NCI-H2081 treated with DMSO at 0.1 percent for 48 hours (cell line): ENCODE measurements around the gene ACAP2.

Experiments
- DNase-seq: peaks from one replicate; lab custom pipeline; 2025; lab: John Stamatoyannopoulos, UW

The ACAP2 gene

GRCh38 chr3:195286115-195286872, 156.5 kb downstream of the ACAP2 start:
- DNase-seq: no peak

DNA sequence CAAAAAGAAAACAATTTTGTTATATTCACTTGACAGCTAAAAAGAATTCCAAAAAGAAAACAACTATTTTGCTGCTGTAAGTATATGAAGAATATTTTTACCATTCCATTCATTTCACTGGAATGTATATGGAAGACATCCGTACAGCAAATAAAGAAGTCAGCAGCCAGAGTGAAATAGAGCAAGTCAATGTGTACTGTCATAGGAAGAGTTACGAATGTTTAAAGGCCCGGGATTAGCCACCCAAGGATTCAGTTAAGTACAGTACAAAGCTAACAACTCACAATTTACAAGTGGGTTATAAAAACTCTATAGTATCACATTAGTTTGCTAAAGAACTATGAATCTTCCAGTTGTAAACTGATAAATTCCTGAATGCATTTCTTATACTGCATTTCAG, 157.4 kb downstream of the ACAP2 start:
- DNase-seq: no peak

DNA sequence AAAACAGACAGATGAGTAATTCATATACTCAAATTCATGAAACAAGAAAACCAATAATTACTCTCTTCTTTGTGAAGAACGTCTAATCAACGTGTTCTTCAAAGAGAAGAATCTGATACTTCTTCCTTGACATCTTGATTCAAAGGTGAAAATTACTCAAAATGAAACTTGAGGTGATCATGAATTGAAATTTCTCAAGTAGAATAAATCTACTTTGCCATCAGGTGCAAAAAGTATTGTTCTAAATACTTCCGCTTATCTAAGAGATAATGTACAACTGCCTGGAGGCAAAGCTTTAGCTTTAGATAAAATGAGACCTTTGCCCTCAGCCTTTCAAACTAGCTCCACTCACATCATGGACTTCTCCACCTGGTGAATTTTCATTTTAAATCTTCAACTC, 158.0 kb downstream of the ACAP2 start:
- no peak for DNase-seq

- DNase-seq: no peak
Measured at GRCh38 chr3:195282961-195283360, 159.9 kb downstream of the ACAP2 start.

GRCh38 chr3:195274259-195274966, 168.4 kb downstream of the ACAP2 start:
- DNase-seq: no peak

DNA sequence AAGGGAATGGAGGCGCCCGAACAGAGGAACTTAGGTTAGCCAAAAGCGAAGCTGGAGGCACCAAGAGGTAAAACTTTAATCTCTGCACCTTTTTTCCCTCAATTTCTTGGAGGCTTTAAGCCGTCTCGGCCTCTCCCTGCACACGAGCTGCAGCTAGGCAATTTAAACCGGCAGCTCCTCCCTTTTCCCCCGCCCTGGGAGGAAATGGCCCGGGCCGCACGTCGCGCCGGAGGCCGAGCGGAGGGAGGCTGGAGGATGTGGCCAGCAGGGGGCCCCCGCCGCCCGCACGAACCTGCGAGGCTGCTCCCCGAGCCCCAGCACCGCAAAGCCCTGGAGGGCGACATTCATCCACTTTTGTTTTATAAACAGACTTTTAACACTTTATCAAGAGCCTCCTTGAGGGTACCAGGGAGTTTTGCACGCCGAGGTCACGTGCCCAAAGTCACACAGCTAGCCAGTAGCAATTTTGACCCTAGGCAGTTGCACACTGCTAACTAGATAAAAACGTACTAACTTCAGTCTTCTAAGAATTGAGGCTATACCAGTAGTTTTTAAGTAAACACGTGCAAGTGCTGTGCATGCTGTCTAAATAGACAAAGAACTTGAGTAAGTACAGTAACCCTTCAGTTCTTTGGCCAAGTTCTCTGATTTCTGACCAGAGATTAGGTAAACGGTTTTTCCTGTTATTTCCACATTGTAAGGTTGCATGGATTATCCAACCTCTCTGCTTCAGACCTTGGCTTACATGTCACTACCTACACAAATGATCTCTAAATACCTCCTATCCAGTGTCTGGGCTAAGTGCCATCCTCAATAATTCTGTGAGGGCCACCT, 171.2 kb downstream of the ACAP2 start:
- DNase-seq: peak; percentile 71

- DNase-seq: peak; percentile 71
Measured at GRCh38 chr3:195270817-195271409, 171.9 kb downstream of the ACAP2 start, which contains the start of gene XXYLT1. XXYLT1 (minus strand) TSS chr3:195271159; CDS start chr3:195271058, 101 bp downstream.

DNA sequence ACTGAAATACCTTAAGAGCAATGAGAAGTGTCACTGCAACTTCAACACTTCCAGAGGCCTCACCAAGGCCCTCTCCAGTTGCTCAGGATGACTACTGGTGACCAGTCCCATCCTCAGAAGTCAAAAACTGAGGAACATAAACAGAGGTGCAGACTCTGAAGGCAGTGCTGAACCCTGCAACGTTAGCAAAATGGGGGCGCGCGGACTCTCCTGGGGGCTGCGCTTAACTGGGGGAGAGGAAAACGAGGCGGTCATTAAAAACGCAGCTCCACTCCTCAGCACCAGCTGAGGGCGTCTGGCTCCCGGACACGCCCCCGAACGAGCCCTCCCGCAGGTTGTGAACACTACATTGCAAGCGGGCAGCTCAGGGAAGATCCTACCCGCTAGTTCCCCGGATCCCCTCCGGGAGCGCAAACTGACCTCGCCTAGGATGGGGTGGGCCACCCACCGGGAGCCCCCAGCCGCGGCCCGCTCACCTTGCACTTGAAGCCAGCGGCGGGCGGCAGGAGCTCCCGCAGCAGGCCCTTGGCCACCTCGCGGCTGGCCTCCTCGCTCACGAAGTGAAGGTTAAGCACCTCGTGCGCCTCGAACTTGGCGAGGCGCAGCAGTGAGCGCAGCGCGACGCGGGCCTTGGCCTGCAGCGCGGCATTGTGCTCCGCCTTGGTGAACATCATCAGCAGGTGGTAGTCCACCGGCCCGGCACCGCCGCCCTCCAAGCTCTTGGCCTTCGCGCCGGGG, 172.6 kb downstream of the ACAP2 start:
- no peak for DNase-seq

- DNase-seq: no peak
Measured at GRCh38 chr3:195269375-195270078, 173.3 kb downstream of the ACAP2 start.

GRCh38 chr3:195268576-195269309, 174.1 kb downstream of the ACAP2 start:
- DNase-seq: no peak

DNA sequence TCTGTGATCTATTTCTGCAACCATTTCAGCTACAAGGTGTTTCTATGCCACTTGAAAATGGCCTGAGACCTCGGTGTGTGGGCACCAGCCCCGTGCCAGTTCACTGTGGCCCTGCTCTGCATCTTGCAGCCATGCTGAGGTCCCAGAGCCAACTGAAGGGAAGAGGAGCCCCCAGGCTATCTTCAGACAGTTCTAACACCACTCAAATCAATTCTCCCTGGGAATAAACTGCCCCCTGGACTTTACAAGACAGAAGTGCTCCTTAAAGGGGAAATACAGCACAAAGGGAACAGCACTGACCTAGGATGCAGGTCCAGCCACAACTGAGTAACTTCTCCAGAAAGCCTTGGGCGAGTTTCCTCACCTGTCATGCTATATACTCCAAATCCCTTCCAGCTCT, 175.7 kb downstream of the ACAP2 start:
- no peak for DNase-seq

DNA sequence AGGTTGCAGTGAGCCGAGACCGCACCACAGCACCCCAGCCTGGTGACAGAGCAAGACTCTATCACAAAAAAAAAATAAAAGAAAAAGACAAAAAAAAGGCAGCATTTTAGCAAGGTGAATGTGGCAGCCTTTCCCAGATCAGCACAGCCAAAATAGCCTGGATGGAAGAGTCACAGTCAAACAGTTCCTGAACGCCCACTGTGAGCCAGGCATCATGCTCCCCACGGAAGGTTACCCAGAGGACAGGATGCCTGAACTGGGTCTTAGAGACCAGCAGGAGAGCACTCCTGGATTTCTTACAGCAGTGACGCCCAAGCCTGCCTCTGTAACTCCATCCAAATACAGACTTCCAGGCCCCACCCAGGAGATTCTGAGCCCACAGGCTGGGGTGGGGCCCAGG, 176.4 kb downstream of the ACAP2 start:
- DNase-seq: no peak

GRCh38 chr3:195265363-195265976, 177.3 kb downstream of the ACAP2 start:
- no peak for DNase-seq

DNA sequence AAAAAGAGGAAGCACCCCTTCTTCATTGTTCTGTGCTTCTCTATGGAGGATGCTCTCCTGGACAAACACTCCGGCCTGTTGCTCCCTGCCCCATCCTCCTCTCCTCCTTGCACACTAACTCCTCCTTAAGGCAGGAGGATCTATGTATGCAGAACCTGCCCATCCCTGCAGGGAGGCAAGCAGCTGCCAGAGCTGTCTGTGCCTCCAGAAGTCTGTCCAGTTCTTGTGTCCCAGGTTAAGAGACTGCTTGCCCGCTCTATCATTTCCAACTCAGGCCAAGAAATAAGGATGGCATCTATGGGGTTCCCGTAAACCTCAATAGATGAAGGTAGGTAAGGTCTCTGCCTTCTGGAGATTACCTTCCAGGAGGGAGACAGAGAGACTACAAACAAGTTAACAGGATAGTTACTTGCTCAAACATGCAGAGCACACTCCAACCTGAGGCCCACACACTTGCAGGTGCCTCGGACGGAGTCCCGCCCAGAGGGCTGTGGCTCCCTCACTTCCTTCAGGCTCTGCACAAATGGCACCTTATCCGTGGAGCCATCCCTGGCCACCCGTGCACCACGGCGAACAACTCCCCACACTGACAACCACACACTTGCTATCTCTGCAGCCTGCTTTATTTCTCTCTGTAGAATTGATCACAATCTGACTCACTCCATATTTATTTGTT, 178.8 kb downstream of the ACAP2 start:
- no peak for DNase-seq

DNA sequence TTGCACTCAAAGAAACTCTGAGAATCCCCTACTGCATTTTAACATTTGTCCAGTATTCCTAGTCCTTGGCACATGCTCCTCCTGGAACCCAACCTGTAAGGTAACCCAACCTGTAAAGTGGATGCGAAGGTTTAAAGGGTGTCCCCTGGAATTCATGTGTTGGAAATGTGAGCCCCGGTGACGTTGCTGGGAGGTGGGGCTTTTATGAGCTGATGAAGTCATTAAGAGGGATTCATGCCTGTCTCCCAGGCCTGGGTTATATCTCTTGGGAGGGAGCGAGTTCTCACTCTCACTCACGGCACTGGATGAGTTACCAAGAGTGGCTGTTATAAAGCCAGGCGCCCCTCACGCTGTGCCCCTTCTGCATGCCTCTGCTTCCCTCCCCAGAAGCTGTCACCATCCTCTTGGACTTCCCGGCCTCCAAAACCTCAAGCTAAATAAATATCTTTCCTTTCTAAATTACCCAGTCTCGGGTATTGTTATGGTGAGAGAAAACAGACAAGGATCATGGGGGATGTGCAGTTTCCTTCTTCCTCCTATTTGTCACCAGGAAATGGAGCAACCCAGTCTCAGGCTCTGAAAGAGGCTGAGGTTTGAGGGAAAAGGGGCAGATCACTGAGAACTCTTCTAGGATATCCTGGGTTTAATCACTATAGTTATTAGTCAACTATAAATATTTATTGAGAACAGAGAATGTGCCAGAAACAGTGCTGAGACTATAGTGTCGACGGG, 179.5 kb downstream of the ACAP2 start:
- no peak for DNase-seq

DNA sequence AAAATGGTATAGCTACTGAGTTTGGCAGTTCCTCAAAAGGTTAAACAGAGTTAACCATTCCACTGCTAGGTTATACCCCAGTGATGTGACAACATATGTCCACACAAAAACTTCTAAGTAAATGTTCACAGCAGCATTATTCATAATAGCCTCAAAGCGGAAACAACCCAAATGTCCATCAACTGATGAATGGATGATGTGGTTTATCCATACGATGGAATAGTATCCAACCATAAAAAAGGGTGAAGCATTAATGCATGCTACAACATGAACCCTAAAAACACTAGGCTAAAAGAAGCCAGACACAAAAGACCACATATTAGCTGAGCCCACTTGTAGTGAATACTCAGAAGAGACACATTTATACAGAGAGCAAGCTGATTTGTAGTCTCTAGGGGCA, 180.9 kb downstream of the ACAP2 start:
- no peak for DNase-seq

GRCh38 chr3:195260280-195260905, 182.4 kb downstream of the ACAP2 start:
- no peak for DNase-seq
